Neural progenitor cell (in vitro differentiated cells): Measurements from ENCODE around the gene DNAH9. TPM values are rescaled to one million over a fixed set of nuclear protein-coding genes. Genes with fewer than 3 reads are reported as not detected.

Experiments used
- DNase-seq: peaks from one replicate; pipeline ENCODE4 v3.0.0-alpha.2; 2016; ENCODE audit warnings: low spot score
- H2AFZ ChIP-seq: fragments of 200-600 bp; sonication (generic); replicated peaks from 2 replicates; pipeline ENCODE4 v1.6.1; 2016; ENCODE audit warnings: antibody characterized with exemption
- H3F3A ChIP-seq: fragments of 200-600 bp; sonication (generic); 2 replicates; pipeline ENCODE4 v1.6.1; 2016; ENCODE audit warnings: antibody characterized with exemption, low read depth
- H3K27ac ChIP-seq: fragments of 200-600 bp; sonication (generic); 2 replicates; pipeline ENCODE4 v1.5.1; 2016; ENCODE audit warnings: mild to moderate bottlenecking
- H3K27me3 ChIP-seq: fragments of 200-600 bp; sonication (generic); 2 replicates; pipeline ENCODE4 v1.6.1; 2016; ENCODE audit warnings: mild to moderate bottlenecking, moderate library complexity
- H3K36me3 ChIP-seq: fragments of 200-600 bp; sonication (generic); 2 replicates; pipeline ENCODE4 v1.5.1; 2016
- H3K4me1 ChIP-seq: fragments of 200-600 bp; sonication (generic); 2 replicates; pipeline ENCODE4 v1.6.1; 2016; ENCODE audit warnings: mixed run types
- H3K4me2 ChIP-seq: fragments of 200-600 bp; sonication (generic); 2 replicates; pipeline ENCODE4 v1.6.1; 2016
- H3K4me3 ChIP-seq: fragments of 200-600 bp; sonication (generic); 2 replicates; pipeline ENCODE4 v1.5.1; 2016
- H3K79me2 ChIP-seq: fragments of 200-600 bp; sonication (generic); 2 replicates; pipeline ENCODE4 v1.6.1; 2016; ENCODE audit warnings: low read depth
- H3K9ac ChIP-seq: fragments of 200-600 bp; sonication (generic); 2 replicates; pipeline ENCODE4 v1.6.1; 2016
- H3K9me3 ChIP-seq: fragments of 200-600 bp; sonication (generic); 2 replicates; pipeline ENCODE4 v1.5.1; 2016; ENCODE audit warnings: low read depth
- H4K20me1 ChIP-seq: fragments of 200-600 bp; sonication (generic); 2 replicates; pipeline ENCODE4 v1.6.1; 2016; ENCODE audit warnings: low read depth
- H3K27ac Mint-ChIP-seq: 3 replicates; pipeline ENCODE4 v1.8.0; 2021; ENCODE audit warnings: mixed read lengths
- H3K27me3 Mint-ChIP-seq: 2 replicates; pipeline ENCODE4 v1.8.0; 2022; ENCODE audit warnings: low read depth, mild to moderate bottlenecking, inconsistent platforms, moderate library complexity, mixed read lengths; ENCODE audit not compliant: insufficient read depth
- H3K36me3 Mint-ChIP-seq: 3 replicates; pipeline ENCODE4 v1.8.0; 2021; ENCODE audit warnings: mixed read lengths
- H3K4me1 Mint-ChIP-seq: 3 replicates; pipeline ENCODE4 v1.8.0; 2021; ENCODE audit warnings: mixed read lengths
- H3K4me3 Mint-ChIP-seq: 3 replicates; pipeline ENCODE4 v1.8.0; 2021; ENCODE audit warnings: mild to moderate bottlenecking, moderate library complexity, mixed read lengths
- H3K9me3 Mint-ChIP-seq: 3 replicates; pipeline ENCODE4 v1.8.0; 2020; ENCODE audit warnings: mixed read lengths
- EZH2 ChIP-seq: fragments of 200-600 bp; sonication (generic); IDR thresholded peaks from 2 replicates; pipeline ENCODE4 v1.6.1; 2017; ENCODE audit warnings: antibody characterized with exemption, mild to moderate bottlenecking, moderate library complexity
- EZH2phosphoT487 ChIP-seq: fragments of 200-600 bp; sonication (generic); IDR thresholded peaks from 2 replicates; pipeline ENCODE4 v1.6.1; 2017; ENCODE audit warnings: antibody characterized with exemption
- total RNA-seq: library from RNA; depleted of rRNA; stranded (reverse); fragments of >200 nt; gene quantifications from 2 replicates; pipeline ENCODE4 v1.2.3, GENCODE V29; 2015; ENCODE audit warnings: low replicate concordance
- TF ChIP-seq, protein P1 (sequence below): fragments of 200-600 bp; sonication (generic); IDR thresholded peaks from 2 replicates; pipeline ENCODE4 v1.5.1; 2017; ENCODE audit warnings: antibody characterized with exemption, mild to moderate bottlenecking

Gene DNAH9
- total RNA-seq, 1 donor from 2014 or later: 1.3 TPM

DNA sequence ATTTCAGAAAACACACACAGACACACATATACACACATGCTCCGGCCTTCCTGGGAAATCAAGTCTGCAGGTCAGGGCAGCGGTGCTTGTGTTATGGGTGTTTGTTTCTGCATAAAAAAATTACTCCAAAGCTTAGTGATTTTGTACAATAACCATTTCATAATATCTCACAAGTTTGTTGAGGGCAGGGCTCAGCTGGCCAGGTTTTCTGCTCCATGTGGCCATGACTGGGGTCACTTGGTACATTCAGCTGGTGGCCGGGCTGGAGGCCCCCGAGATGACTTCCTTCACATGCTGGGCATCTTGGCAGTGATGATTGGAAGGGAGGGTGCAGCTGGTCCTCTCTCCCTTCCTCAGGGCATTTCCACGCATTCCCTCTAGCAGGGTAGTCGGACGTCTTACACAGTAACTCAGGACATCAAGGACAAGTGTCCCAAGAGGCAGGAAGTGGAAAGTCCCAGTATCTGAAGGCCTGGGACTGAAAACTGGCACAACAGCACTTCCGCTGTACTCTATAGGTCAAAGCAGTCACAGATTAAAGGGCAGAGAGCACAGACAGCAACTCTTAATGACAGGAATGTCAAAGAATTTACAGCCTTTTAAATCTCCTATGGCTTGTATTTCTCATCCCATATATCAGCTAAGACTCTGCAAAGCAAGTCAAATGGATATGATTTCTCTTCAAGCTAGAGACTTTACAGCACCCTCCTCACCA, 271.6 kb downstream of the DNAH9 start:
- Mint-ChIP-seq H3K36me3 (no peaks in the 10 kb centered on the region), H3K4me3 (no peak overlapping the region), H3K9me3 (peaks cover 20% of the 10 kb centered on the region), H3K4me1 (no peaks in the 10 kb centered on the region), H3K27me3 (peaks cover 7% of the 10 kb centered on the region), H3K27ac (no peak overlapping the region)
- peaks cover 8% of the 10 kb centered on the region for H3K4me1 ChIP-seq
- H3K9me3 ChIP-seq: peaks cover 5% of the 10 kb centered on the region
- H3K79me2 ChIP-seq: no peaks in the 10 kb centered on the region
- H3K36me3 ChIP-seq: no peaks in the 10 kb centered on the region
- TF ChIP-seq EZH2phosphoT487: no peak
- no peaks in the 10 kb centered on the region for H4K20me1 ChIP-seq
- H3K4me3 ChIP-seq: no peak overlapping the region
- H3K27me3 ChIP-seq: no peaks in the 10 kb centered on the region
- H2AFZ ChIP-seq: no peak overlapping the region
- no peak overlapping the region for H3K27ac ChIP-seq
- no peak overlapping the region for H3K4me2 ChIP-seq
- peaks cover 11% of the 10 kb centered on the region for H3F3A ChIP-seq
- no peak for DNase-seq
- no peak overlapping the region for H3K9ac ChIP-seq

DNA sequence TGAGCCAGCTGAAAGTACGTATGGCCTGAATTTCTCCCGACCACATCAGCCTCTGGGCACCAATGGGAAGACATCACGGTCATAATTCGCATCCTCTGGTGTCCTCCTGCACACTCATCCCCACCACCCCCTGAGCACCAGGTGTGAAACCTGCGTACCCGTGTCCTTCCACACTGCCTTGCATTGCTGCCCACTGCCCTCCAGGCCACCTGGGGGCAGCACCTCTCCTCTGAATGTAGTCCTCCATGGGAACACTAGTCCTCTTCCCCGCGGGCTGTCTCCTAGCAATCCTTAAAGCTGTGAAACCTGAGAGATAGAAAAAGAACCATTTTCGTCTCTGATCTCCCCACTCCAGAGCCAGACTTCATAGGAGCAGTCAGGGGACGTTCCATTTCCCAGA, 273.5 kb downstream of the DNAH9 start:
- H3K9me3 ChIP-seq: peaks cover 5% of the 10 kb centered on the region
- no peak overlapping the region for H3K27ac ChIP-seq
- Mint-ChIP-seq H3K36me3 (no peaks in the 10 kb centered on the region), H3K4me1 (no peaks in the 10 kb centered on the region), H3K27ac (no peak overlapping the region), H3K27me3 (peaks cover 7% of the 10 kb centered on the region), H3K9me3 (peaks cover 20% of the 10 kb centered on the region), H3K4me3 (peak overlapping the region; percentile 14)
- H3K79me2 ChIP-seq: no peaks in the 10 kb centered on the region
- H3F3A ChIP-seq: peaks cover 11% of the 10 kb centered on the region
- no peak overlapping the region for H3K9ac ChIP-seq
- no peaks in the 10 kb centered on the region for H4K20me1 ChIP-seq
- DNase-seq: no peak
- no peaks in the 10 kb centered on the region for H3K27me3 ChIP-seq
- H3K4me1 ChIP-seq: peaks cover 8% of the 10 kb centered on the region
- no peak for TF ChIP-seq EZH2phosphoT487
- TF ChIP-seq, protein P1, sequence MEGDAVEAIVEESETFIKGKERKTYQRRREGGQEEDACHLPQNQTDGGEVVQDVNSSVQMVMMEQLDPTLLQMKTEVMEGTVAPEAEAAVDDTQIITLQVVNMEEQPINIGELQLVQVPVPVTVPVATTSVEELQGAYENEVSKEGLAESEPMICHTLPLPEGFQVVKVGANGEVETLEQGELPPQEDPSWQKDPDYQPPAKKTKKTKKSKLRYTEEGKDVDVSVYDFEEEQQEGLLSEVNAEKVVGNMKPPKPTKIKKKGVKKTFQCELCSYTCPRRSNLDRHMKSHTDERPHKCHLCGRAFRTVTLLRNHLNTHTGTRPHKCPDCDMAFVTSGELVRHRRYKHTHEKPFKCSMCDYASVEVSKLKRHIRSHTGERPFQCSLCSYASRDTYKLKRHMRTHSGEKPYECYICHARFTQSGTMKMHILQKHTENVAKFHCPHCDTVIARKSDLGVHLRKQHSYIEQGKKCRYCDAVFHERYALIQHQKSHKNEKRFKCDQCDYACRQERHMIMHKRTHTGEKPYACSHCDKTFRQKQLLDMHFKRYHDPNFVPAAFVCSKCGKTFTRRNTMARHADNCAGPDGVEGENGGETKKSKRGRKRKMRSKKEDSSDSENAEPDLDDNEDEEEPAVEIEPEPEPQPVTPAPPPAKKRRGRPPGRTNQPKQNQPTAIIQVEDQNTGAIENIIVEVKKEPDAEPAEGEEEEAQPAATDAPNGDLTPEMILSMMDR: no peak
- no peak for TF ChIP-seq EZH2
- no peak overlapping the region for H2AFZ ChIP-seq
- no peak overlapping the region for H3K4me3 ChIP-seq
- no peak overlapping the region for H3K4me2 ChIP-seq
- H3K36me3 ChIP-seq: no peaks in the 10 kb centered on the region

DNA sequence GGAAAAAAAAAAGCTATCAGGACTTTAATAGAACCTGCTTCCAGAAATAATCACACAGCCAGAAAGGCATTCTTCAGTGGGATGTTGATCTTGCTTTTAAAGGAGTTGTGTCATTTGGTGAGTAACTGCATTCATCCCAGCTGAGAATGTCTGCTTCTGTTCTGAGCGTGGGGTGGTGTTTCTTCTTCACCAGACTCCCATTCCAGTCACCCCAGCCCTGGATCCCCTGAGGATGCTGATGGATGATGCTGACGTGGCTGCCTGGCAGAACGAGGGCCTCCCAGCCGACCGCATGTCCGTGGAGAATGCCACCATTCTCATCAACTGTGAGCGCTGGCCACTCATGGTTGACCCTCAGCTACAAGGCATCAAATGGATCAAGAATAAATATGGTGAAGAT, 276.5 kb downstream of the DNAH9 start:
- no peak overlapping the region for H3K4me3 ChIP-seq
- no peak overlapping the region for H2AFZ ChIP-seq
- H3K27me3 ChIP-seq: no peaks in the 10 kb centered on the region
- Mint-ChIP-seq H3K9me3 (peaks cover 14% of the 10 kb centered on the region), H3K27ac (no peak overlapping the region), H3K4me1 (no peaks in the 10 kb centered on the region), H3K27me3 (peaks cover 5% of the 10 kb centered on the region), H3K36me3 (no peaks in the 10 kb centered on the region), H3K4me3 (no peak overlapping the region)
- no peak overlapping the region for H3K4me2 ChIP-seq
- no peaks in the 10 kb centered on the region for H3K36me3 ChIP-seq
- no peaks in the 10 kb centered on the region for H4K20me1 ChIP-seq
- no peak for DNase-seq
- no peaks in the 10 kb centered on the region for H3K9me3 ChIP-seq
- H3K27ac ChIP-seq: no peak overlapping the region
- no peaks in the 10 kb centered on the region for H3K79me2 ChIP-seq
- peaks cover 8% of the 10 kb centered on the region for H3K4me1 ChIP-seq
- peaks cover 11% of the 10 kb centered on the region for H3F3A ChIP-seq
- TF ChIP-seq, protein P1: no peak
- TF ChIP-seq EZH2: no peak
- TF ChIP-seq EZH2phosphoT487: no peak
- H3K9ac ChIP-seq: no peak overlapping the region

DNA sequence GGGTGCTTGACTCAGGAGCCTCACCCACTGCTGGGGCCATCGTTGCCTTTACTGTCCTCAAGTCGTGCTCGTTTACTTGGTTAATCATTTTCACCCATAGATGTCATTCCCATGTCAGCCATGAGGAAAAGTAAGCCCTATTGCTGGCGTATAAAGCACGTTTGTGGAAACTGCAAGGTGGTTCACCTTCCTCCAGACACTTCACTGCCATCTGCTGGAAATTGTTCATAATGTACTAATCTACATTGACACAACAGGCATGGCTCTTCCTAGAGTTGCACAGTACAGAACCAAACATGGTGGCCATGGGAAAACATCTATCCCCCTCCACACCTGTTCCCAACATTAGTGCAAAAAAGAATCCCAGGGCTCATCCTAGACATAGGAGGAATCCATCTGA, 282.4 kb downstream of the DNAH9 start:
- peaks cover 2% of the 10 kb centered on the region for H3K9me3 Mint-ChIP-seq
- Histone ChIP-seq H3K4me2 (no peak overlapping the region), H3K27ac (no peak overlapping the region), H3K27me3 (no peaks in the 10 kb centered on the region), H3K4me1 (peaks cover 25% of the 10 kb centered on the region), H3K9ac (no peak overlapping the region), H3K36me3 (no peaks in the 10 kb centered on the region), H3K9me3 (no peaks in the 10 kb centered on the region), H4K20me1 (no peaks in the 10 kb centered on the region), H3K79me2 (no peaks in the 10 kb centered on the region), H3K4me3 (no peak overlapping the region), H2AFZ (peak overlapping the region; percentile 33), H3F3A (no peaks in the 10 kb centered on the region)
- H3K27ac Mint-ChIP-seq: no peak overlapping the region
- no peaks in the 10 kb centered on the region for H3K27me3 Mint-ChIP-seq
- no peak for TF ChIP-seq EZH2phosphoT487
- TF ChIP-seq, protein P1: peak; percentile 38
- no peaks in the 10 kb centered on the region for H3K4me1 Mint-ChIP-seq
- peak; percentile 48 for DNase-seq
- no peak overlapping the region for H3K4me3 Mint-ChIP-seq
- no peaks in the 10 kb centered on the region for H3K36me3 Mint-ChIP-seq
